Activated naive CD4-positive, alpha-beta T cell treated with anti-CD3 and anti-CD28 coated beads, Interleukin-2, amount 10 ng/mL, durations not matched to agents 7 days and 5 days (primary cell): ENCODE measurements around the gene OR8K1.

ENCODE experiments used
- CTCF ChIA-PET: fragments of 350-600 bp; sonication (Branson Sonifier 250); formaldehyde crosslinking; loops from one replicate; lab custom pipeline; 2021; ENCODE audit warnings: antibody characterized with exemption; lab: Charles Lee
- DNase-seq: peaks from one replicate; pipeline ENCODE4 v3.0.0-alpha.2; 2020
- H3K27ac Mint-ChIP-seq: one replicate; pipeline ENCODE4 v1.8.0; 2021; ENCODE audit warnings: mild to moderate bottlenecking, moderate library complexity, mixed read lengths
- H3K27me3 Mint-ChIP-seq: one replicate; pipeline ENCODE4 v1.8.0; 2021; ENCODE audit warnings: mild to moderate bottlenecking, mixed read lengths
- H3K36me3 Mint-ChIP-seq: one replicate; pipeline ENCODE4 v1.8.0; 2021; ENCODE audit warnings: mixed read lengths
- H3K4me1 Mint-ChIP-seq: one replicate; pipeline ENCODE4 v1.8.0; 2021; ENCODE audit warnings: mixed read lengths
- H3K4me3 Mint-ChIP-seq: one replicate; pipeline ENCODE4 v1.8.0; 2021; ENCODE audit warnings: mild to moderate bottlenecking, moderate library complexity, mixed read lengths
- H3K9me3 Mint-ChIP-seq: one replicate; pipeline ENCODE4 v1.8.0; 2021; ENCODE audit warnings: mixed read lengths

OR8K1 gene

GRCh38 chr11:56345739-56346138 is at the start of gene OR8K1:
OR8K1 (plus strand) TSS chr11:56346039; CDS start chr11:56346039, 0 bp downstream.
- CTCF ChIA-PET = no interaction called here
- Mint-ChIP-seq H3K4me1 (no peaks in the 10 kb centered on the region), H3K36me3 (no peaks in the 10 kb centered on the region), H3K27ac (no peak within 1 kb of the TSS), H3K9me3 (peaks cover 9% of the 10 kb centered on the region), H3K4me3 (no peak within 1 kb of the TSS), H3K27me3 (no peaks in the 10 kb centered on the region)
- DNase-seq = no peak

DNA sequence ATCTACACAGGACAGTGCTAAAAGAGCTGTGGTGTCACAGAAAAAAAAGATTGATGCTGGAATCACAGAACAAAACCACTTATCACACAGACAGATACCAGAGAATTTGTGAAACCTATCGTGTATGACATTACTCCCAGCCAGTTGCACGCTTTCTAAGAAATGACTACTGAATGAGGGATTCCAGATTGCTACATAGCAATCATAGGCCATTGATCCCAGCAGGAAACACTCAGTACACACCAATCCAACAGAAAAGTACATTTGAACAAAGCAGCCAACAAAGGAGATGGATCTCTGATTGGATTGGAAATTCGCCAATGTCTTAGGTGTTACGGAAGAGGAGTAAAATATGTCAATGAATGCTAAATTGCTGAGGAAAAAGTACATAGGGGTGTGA is 48.9 kb upstream of the OR8K1 start:
- DNase-seq = no peak
- H3K9me3 Mint-ChIP-seq = peaks cover 6% of the 10 kb centered on the region
- CTCF ChIA-PET = no interaction called here
- no peak overlapping the region for H3K27ac Mint-ChIP-seq
- no peaks in the 10 kb centered on the region for H3K36me3 Mint-ChIP-seq
- no peaks in the 10 kb centered on the region for H3K27me3 Mint-ChIP-seq
- no peaks in the 10 kb centered on the region for H3K4me1 Mint-ChIP-seq
- no peak overlapping the region for H3K4me3 Mint-ChIP-seq

DNA sequence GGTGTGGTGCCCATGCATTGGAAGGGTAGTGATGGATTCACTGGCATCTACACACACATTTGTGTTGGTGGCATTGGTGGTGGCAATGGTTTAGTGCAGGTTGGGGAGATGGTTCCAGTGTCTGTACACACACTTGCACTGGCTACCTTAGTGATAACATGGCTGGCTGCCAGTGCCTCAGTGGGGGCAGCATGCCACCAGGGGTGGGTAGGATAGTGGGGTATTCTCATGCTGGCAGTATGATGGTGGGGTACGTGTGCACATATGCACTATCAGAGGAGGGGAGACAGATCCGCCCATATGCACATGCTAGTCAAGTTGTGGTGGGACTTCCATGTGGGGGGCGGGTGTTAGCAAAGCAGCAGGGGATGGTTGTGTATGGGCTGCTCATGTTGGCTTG is 38.0 kb upstream of the OR8K1 start:
- CTCF ChIA-PET = no interaction called here
- Mint-ChIP-seq H3K27me3 (no peaks in the 10 kb centered on the region), H3K36me3 (no peaks in the 10 kb centered on the region), H3K27ac (no peak overlapping the region), H3K9me3 (peaks cover 43% of the 10 kb centered on the region), H3K4me1 (no peaks in the 10 kb centered on the region), H3K4me3 (no peak overlapping the region)
- DNase-seq = no peak

- H3K27me3 Mint-ChIP-seq = no peaks in the 10 kb centered on the region
- CTCF ChIA-PET = no interaction called here
- no peak within 1 kb of the TSS for H3K4me3 Mint-ChIP-seq
- no peak for DNase-seq
- H3K4me1 Mint-ChIP-seq = no peaks in the 10 kb centered on the region
- H3K9me3 Mint-ChIP-seq = peaks cover 24% of the 10 kb centered on the region
- H3K27ac Mint-ChIP-seq = no peak within 1 kb of the TSS
- H3K36me3 Mint-ChIP-seq = no peaks in the 10 kb centered on the region
Observed at GRCh38 chr11:56314844-56315243, 31.0 kb upstream of the OR8K1 start, which contains the start of gene OR8K3. OR8K3 (plus strand) TSS chr11:56315144; CDS start chr11:56318307, 3,163 bp downstream.

- peaks cover 4% of the 10 kb centered on the region for H3K9me3 Mint-ChIP-seq
- no peaks in the 10 kb centered on the region for H3K27me3 Mint-ChIP-seq
- no peaks in the 10 kb centered on the region for H3K4me1 Mint-ChIP-seq
- H3K4me3 Mint-ChIP-seq = no peak overlapping the region
- CTCF ChIA-PET = no interaction called here
- no peaks in the 10 kb centered on the region for H3K36me3 Mint-ChIP-seq
- no peak for DNase-seq
- no peak overlapping the region for H3K27ac Mint-ChIP-seq
Observed at GRCh38 chr11:56331861-56332491, 13.9 kb upstream of the OR8K1 start.

- no peaks in the 10 kb centered on the region for H3K36me3 Mint-ChIP-seq
- CTCF ChIA-PET = no interaction called here
Observed at GRCh38 chr11:56333156-56333555, 12.7 kb upstream of the OR8K1 start.

GRCh38 chr11:56340289-56340688 is 5.5 kb upstream of the OR8K1 start:
- no peaks in the 10 kb centered on the region for H3K4me1 Mint-ChIP-seq
- CTCF ChIA-PET = no interaction called here
- no peaks in the 10 kb centered on the region for H3K36me3 Mint-ChIP-seq
- DNase-seq = no peak
- no peaks in the 10 kb centered on the region for H3K27me3 Mint-ChIP-seq
- no peak overlapping the region for H3K4me3 Mint-ChIP-seq
- peaks cover 19% of the 10 kb centered on the region for H3K9me3 Mint-ChIP-seq
- H3K27ac Mint-ChIP-seq = no peak overlapping the region

More at GRCh38 chr11:56333156-56333555, 12.7 kb upstream of the OR8K1 start:
- H3K27me3 Mint-ChIP-seq = no peaks in the 10 kb centered on the region
- H3K9me3 Mint-ChIP-seq = peaks cover 4% of the 10 kb centered on the region
- no peak overlapping the region for H3K4me3 Mint-ChIP-seq
- H3K4me1 Mint-ChIP-seq = no peaks in the 10 kb centered on the region
- H3K27ac Mint-ChIP-seq = no peak overlapping the region
- no peak for DNase-seq

DNA sequence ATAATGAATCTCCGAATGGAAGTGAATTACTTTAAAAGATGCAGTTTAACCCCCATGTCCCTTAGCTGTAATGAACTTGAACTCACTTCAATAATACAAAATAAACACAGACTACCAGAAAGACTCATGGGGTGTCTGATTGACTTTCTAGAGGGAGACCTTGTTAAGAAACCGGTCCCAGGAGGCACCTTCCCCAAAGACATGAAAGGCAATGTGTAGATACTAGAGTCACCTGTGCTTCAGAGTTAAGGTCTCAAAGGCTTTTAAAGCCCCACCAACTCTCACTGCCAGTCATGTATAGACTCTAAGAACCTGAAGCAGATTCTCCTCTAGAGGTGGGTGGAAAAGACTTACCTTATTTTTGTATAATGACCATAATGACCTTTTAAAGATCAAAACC is 8.2 kb downstream of the OR8K1 start, which contains the start of gene OR8J1:
Gene OR8J1, plus strand, starts transcription at position 301 of the 400 bp plus-strand sequence. CDS start 5,956 bp downstream, outside the sequence.
- Mint-ChIP-seq H3K9me3 (peaks cover 3% of the 10 kb centered on the region), H3K4me3 (no peak within 1 kb of the TSS), H3K36me3 (no peaks in the 10 kb centered on the region)

GRCh38 chr11:56375324-56375723 is 29.5 kb downstream of the OR8K1 start, which contains the start of gene OR8U1:
OR8U1 (plus strand) TSS chr11:56375624; CDS start chr11:56375624, 0 bp downstream.
- Mint-ChIP-seq H3K27ac (no peak within 1 kb of the TSS), H3K4me1 (no peaks in the 10 kb centered on the region), H3K9me3 (peaks cover 22% of the 10 kb centered on the region), H3K36me3 (no peaks in the 10 kb centered on the region), H3K27me3 (no peaks in the 10 kb centered on the region), H3K4me3 (no peak within 1 kb of the TSS)
- DNase-seq = no peak
- CTCF ChIA-PET = no interaction called here

More for the DNA sequence above, 8.2 kb downstream of the OR8K1 start, which contains the start of gene OR8J1:
- H3K27ac Mint-ChIP-seq = no peak within 1 kb of the TSS
- no peak for DNase-seq
- CTCF ChIA-PET = no interaction called here
- no peaks in the 10 kb centered on the region for H3K27me3 Mint-ChIP-seq
- no peaks in the 10 kb centered on the region for H3K4me1 Mint-ChIP-seq

- H3K27ac Mint-ChIP-seq = no peak overlapping the region
- CTCF ChIA-PET = no interaction called here
- no peak for DNase-seq
- no peaks in the 10 kb centered on the region for H3K36me3 Mint-ChIP-seq
- no peak overlapping the region for H3K4me3 Mint-ChIP-seq
- H3K4me1 Mint-ChIP-seq = no peaks in the 10 kb centered on the region
- H3K9me3 Mint-ChIP-seq = peaks cover 12% of the 10 kb centered on the region
- no peaks in the 10 kb centered on the region for H3K27me3 Mint-ChIP-seq
Observed at GRCh38 chr11:56380120-56380519, 34.3 kb downstream of the OR8K1 start.

DNA sequence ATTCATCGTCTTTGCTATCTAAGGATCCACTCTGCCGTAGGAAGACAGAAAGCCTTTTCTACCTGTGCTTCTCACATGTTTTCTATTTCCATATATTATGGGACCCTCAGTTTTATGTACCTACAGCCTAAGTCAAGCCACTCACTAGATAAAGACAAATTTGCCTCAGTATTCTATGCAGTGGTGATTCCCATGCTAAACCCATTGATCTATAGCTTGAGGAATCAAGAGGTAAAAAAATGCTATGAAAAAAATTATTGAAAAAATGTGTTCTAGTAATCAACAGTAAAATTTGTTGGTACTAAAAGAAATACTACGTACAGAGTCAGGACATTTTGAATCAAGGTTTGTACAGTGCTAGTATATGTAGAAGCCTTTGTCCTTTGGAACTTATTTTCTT is 48.5 kb downstream of the OR8K1 start:
- Mint-ChIP-seq H3K4me3 (no peak overlapping the region), H3K27ac (no peak overlapping the region), H3K36me3 (no peaks in the 10 kb centered on the region), H3K4me1 (no peaks in the 10 kb centered on the region), H3K27me3 (no peaks in the 10 kb centered on the region), H3K9me3 (peaks cover 9% of the 10 kb centered on the region)
- CTCF ChIA-PET = no interaction called here
- DNase-seq = no peak

GRCh38 chr11:56396047-56396446 is 50.2 kb downstream of the OR8K1 start:
- no peak for DNase-seq
- Mint-ChIP-seq H3K9me3 (peaks cover 10% of the 10 kb centered on the region), H3K4me1 (no peaks in the 10 kb centered on the region), H3K27me3 (no peaks in the 10 kb centered on the region), H3K36me3 (no peaks in the 10 kb centered on the region), H3K4me3 (no peak overlapping the region), H3K27ac (no peak overlapping the region)
- CTCF ChIA-PET = no interaction called here
